ENCODE results near the gene ZNF750.

DNA sequence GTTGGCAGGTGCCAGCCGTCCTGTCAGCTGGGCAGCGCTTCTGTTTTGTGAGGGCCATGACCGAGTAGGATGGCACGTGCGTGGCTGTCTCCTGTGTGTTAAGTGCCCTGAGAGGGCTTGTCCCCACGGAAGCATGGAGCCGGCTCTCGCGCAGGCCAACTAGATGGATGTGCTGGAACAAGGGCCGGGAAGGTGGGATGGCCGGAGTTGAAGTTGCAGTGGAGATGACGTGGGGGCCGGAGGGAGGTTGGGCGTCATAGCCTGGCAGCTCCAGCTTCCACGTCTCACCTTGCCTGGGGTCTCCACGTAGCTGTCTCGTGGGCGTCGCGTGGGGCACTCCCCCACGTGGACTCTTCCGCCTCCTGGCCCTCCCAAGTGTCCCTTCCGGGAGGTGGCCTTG, 60.3 kb downstream of the ZNF750 start:
- no peak for TF ChIP-seq POLR2A (IDR thresholded peaks at IDR 0.05; ENCODE audit: low read length)
- no peak for TF ChIP-seq GATA1 (IDR thresholded peaks at IDR 0.05; ENCODE audit: low read depth, low read length)
